Choroid plexus epithelial cell (primary cell): ENCODE measurements around the gene NLGN1.
A peak's percentile ranks its signal among the peaks of the same experiment; 100 is the strongest.
"Not testable (repeated sequence)": the region's sequence is repeated elsewhere in the genome, so short reads cannot be mapped to it uniquely, and the experiment has no call there.

Source experiments
- DNase-seq: peaks from one replicate; pipeline ENCODE4 v3.0.0-alpha.2; 2010; ENCODE audit warnings: low read depth
- H3K4me3 ChIP-seq: 2 replicates; pipeline ENCODE4 v1.5.1; 2011; ENCODE audit warnings: low read depth, mild to moderate bottlenecking, control low read depth, low read length, moderate library complexity
- CTCF ChIP-seq: conservative IDR thresholded peaks from 2 replicates; pipeline ENCODE4 v1.5.1; 2011; ENCODE audit warnings: low read depth, mild to moderate bottlenecking, control low read depth, inconsistent platforms, low read length, moderate library complexity

The NLGN1 gene

GRCh38 chr3:173510565-173510964 is 113.0 kb downstream of the NLGN1 start:
- no peak overlapping the region for H3K4me3 ChIP-seq
- no peak for TF ChIP-seq CTCF
- no peak for DNase-seq

GRCh38 chr3:173513123-173513522 is 115.6 kb downstream of the NLGN1 start:
- no peak for TF ChIP-seq CTCF

GRCh38 chr3:173529062-173529711 is 131.6 kb downstream of the NLGN1 start:
- peak; percentile 35 for TF ChIP-seq CTCF
- peak; percentile 6 for DNase-seq
- H3K4me3 ChIP-seq, result no peak overlapping the region

More at GRCh38 chr3:173513123-173513522, 115.6 kb downstream of the NLGN1 start:
- no peak overlapping the region for H3K4me3 ChIP-seq
- DNase-seq, result no peak

GRCh38 chr3:173531602-173532001 is 134.1 kb downstream of the NLGN1 start:
- DNase-seq, result no peak
- no peak for TF ChIP-seq CTCF
- no peak overlapping the region for H3K4me3 ChIP-seq

GRCh38 chr3:173538410-173538809 is 140.9 kb downstream of the NLGN1 start:
- no peak for TF ChIP-seq CTCF
- DNase-seq, result no peak
- H3K4me3 ChIP-seq, result no peak overlapping the region

GRCh38 chr3:173545590-173545989 is 148.0 kb downstream of the NLGN1 start:
- not testable (repeated sequence) for DNase-seq, H3K4me3 ChIP-seq

- no peak for TF ChIP-seq CTCF
- no peak for DNase-seq
- H3K4me3 ChIP-seq, result no peak overlapping the region
These were observed 149.5 kb downstream of the NLGN1 start for GRCh38 chr3:173547070-173547469.
